ENCODE data around the gene PWWP2B. TPM values are rescaled to one million over a fixed set of nuclear protein-coding genes. Genes with fewer than 3 reads are reported as not detected.

PWWP2B gene
- total RNA-seq, 1 experiment from 2014 or later = 51.6 TPM

GRCh38 chr10:132455441-132455971 lies 58.5 kb downstream of the PWWP2B start:
- in situ Hi-C loops (cut with HindIII; ENCODE audit: low pct_unique_long_range_greater_than_20kb, low sequenced_read_pairs) = no loop called here
- H3K9me3 ChIP-seq (ENCODE audit: control insufficient read depth, insufficient read depth, low read depth, low read length) = no peaks in the 10 kb centered on the region
- TF ChIP-seq REST (IDR thresholded peaks at IDR 0.05; ENCODE audit: insufficient read depth in 1 of 2, low read depth in 2 of 2, low read length in 1 of 2) = no peak
- TF ChIP-seq CTCF (IDR thresholded peaks at IDR 0.05) = no peak
- no peak for TF ChIP-seq SIN3A (IDR thresholded peaks at IDR 0.05; ENCODE audit: borderline replicate concordance, insufficient read depth, low read depth, low read length)
- no peak for TF ChIP-seq POLR2AphosphoS5 (IDR thresholded peaks at IDR 0.05; ENCODE audit: low read depth, low read length)
- no peak for TF ChIP-seq TCF7L2 (IDR thresholded peaks at IDR 0.05; ENCODE audit: low read depth, low read length)
- ChIA-PET POLR2A (no interaction called here), CTCF (no interaction called here)
- H3K27me3 ChIP-seq (ENCODE audit: control insufficient read depth, insufficient read depth, low read length) = no peaks in the 10 kb centered on the region
- intact Hi-C loops (cut with micrococcal nuclease; ENCODE audit: unreplicated experiment) = loop anchor here (10.0 kb wide), 1 partner anchor 339 kb away; no protein-coding TSS in a partner anchor
- no TSS peak for BruUV-seq (replicated peaks)
- ATAC-seq = no peak
- H3K27ac ChIP-seq (ENCODE audit: low read length) = no peak overlapping the region
- no peak for DNase-seq (ENCODE audit: low read depth, low spot score)
- H3K36me3 ChIP-seq (ENCODE audit: control insufficient read depth, insufficient read depth, low read length) = no peaks in the 10 kb centered on the region
- peaks cover 40% of the 10 kb centered on the region for H3K4me1 ChIP-seq (ENCODE audit: control insufficient read depth, insufficient read depth, low read length)
- H3K4me3 ChIP-seq (ENCODE audit: low read depth in 2 of 2, low read length in 2 of 2) = no peak overlapping the region

- H3K27ac ChIP-seq (ENCODE audit: low read length) = no peak overlapping the region
- no peaks in the 10 kb centered on the region for H3K9me3 ChIP-seq (ENCODE audit: control insufficient read depth, insufficient read depth, low read depth, low read length)
- no peaks in the 10 kb centered on the region for H3K27me3 ChIP-seq (ENCODE audit: control insufficient read depth, insufficient read depth, low read length)
- ChIA-PET POLR2A (no interaction called here), CTCF (no interaction called here)
- BruUV-seq (replicated peaks) = no TSS peak
- ATAC-seq (no peak), DNase-seq (ENCODE audit: low read depth, low spot score) (no peak)
- H3K4me1 ChIP-seq (ENCODE audit: control insufficient read depth, insufficient read depth, low read length) = peaks cover 33% of the 10 kb centered on the region
- TF ChIP-seq CTCF (IDR thresholded peaks at IDR 0.05) (no peak), POLR2AphosphoS5 (IDR thresholded peaks at IDR 0.05; ENCODE audit: low read depth, low read length) (no peak), REST (IDR thresholded peaks at IDR 0.05; ENCODE audit: insufficient read depth in 1 of 2, low read depth in 2 of 2, low read length in 1 of 2) (no peak), TCF7L2 (IDR thresholded peaks at IDR 0.05; ENCODE audit: low read depth, low read length) (no peak), SIN3A (IDR thresholded peaks at IDR 0.05; ENCODE audit: borderline replicate concordance, insufficient read depth, low read depth, low read length) (no peak)
- intact Hi-C loops (cut with micrococcal nuclease; ENCODE audit: unreplicated experiment) (loop anchor here (10.0 kb wide), 1 partner anchor 339 kb away; no protein-coding TSS in a partner anchor), in situ Hi-C loops (cut with HindIII; ENCODE audit: low pct_unique_long_range_greater_than_20kb, low sequenced_read_pairs) (no loop called here)
- H3K36me3 ChIP-seq (ENCODE audit: control insufficient read depth, insufficient read depth, low read length) = no peaks in the 10 kb centered on the region
- no peak overlapping the region for H3K4me3 ChIP-seq (ENCODE audit: low read depth in 2 of 2, low read length in 2 of 2)
Observed at GRCh38 chr10:132455986-132456847, 59.2 kb downstream of the PWWP2B start.

Data from Panc1 (cell line).